SU-DHL-6 (cell line): Measurements from ENCODE around the gene GRIK1.

Source experiments
- CTCF ChIP-seq: fragments of 200-600 bp; sonication (generic); IDR thresholded peaks from one replicate; pipeline ENCODE4 v1.5.1; 2017; ENCODE audit warnings: antibody characterized with exemption, mild to moderate bottlenecking, low read length, moderate library complexity; ENCODE audit not compliant: insufficient read depth, poor library complexity, severe bottlenecking
- EZH2phosphoT487 ChIP-seq: fragments of 200-600 bp; sonication (generic), shearing (Covaris generic); conservative IDR thresholded peaks from 2 replicates; pipeline ENCODE4 v1.6.1; 2018; ENCODE audit warnings: mild to moderate bottlenecking, antibody characterized with exemption, low read length, moderate library complexity, mixed read lengths

GRCh38 chr21:29721964-29722363, 217.8 kb downstream of the GRIK1 start:
- TF ChIP-seq CTCF (no peak), EZH2phosphoT487 (no peak)
